ENCODE data around the gene PARD3.
"Not testable (repeated sequence)": the region's sequence is repeated elsewhere in the genome, so short reads cannot be mapped to it uniquely, and the experiment has no call there.

The PARD3 gene

GRCh38 chr10:34644815-34645214 lies 170.3 kb downstream of the PARD3 start:
- H3K4me1 Mint-ChIP-seq, H3K9me3 Mint-ChIP-seq, H3K27ac Mint-ChIP-seq, H3K27me3 Mint-ChIP-seq, H3K36me3 Mint-ChIP-seq, H3K4me3 Mint-ChIP-seq: not testable (repeated sequence)

GRCh38 chr10:34644224-34644623 lies 170.9 kb downstream of the PARD3 start:
- Mint-ChIP-seq H3K27me3 (peaks cover 1% of the 10 kb centered on the region), H3K36me3 (no peaks in the 10 kb centered on the region), H3K4me3 (no peak overlapping the region), H3K9me3 (no peaks in the 10 kb centered on the region), H3K27ac (no peak overlapping the region), H3K4me1 (no peaks in the 10 kb centered on the region)

- Mint-ChIP-seq H3K4me3 (no peak overlapping the region), H3K4me1 (peaks cover 2% of the 10 kb centered on the region), H3K36me3 (no peaks in the 10 kb centered on the region), H3K27me3 (peaks cover 1% of the 10 kb centered on the region), H3K9me3 (no peaks in the 10 kb centered on the region), H3K27ac (no peak overlapping the region)
Measured at GRCh38 chr10:34643620-34644019, 171.5 kb downstream of the PARD3 start.

DNA sequence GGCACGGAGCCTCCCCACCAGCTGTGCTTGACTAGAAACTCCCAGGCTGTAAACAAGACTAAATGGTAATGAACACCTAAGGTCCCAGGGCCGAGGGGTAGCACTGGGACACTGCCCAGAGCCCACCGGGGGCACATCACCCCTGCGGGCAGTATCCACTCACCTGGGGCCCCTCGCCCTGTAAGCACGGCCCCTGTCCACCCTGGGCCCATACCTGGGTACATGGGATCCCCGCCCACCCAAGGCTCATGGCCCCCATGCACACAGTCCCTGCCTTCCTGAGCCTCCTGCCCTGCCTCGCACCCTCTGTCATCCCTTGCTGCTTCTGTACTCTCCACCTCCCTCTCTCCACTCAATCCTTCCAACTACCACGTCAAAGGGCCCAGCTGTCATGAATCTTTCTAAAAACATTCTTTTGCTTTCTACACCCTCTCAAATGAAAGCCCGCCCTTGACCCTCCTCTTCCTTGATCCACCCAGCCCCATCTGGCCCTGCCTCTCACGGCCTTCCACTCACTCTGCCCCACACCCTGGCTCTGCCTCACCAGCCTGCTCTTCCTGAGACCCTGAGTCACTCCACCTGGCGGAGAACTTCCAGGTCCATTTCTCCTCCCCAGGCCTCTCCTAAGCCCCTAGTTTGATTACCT lies 173.1 kb downstream of the PARD3 start:
- Mint-ChIP-seq H3K4me1 (peaks cover 13% of the 10 kb centered on the region), H3K27ac (no peak overlapping the region), H3K36me3 (no peaks in the 10 kb centered on the region), H3K9me3 (no peaks in the 10 kb centered on the region), H3K4me3 (no peak overlapping the region), H3K27me3 (peaks cover 1% of the 10 kb centered on the region)

DNA sequence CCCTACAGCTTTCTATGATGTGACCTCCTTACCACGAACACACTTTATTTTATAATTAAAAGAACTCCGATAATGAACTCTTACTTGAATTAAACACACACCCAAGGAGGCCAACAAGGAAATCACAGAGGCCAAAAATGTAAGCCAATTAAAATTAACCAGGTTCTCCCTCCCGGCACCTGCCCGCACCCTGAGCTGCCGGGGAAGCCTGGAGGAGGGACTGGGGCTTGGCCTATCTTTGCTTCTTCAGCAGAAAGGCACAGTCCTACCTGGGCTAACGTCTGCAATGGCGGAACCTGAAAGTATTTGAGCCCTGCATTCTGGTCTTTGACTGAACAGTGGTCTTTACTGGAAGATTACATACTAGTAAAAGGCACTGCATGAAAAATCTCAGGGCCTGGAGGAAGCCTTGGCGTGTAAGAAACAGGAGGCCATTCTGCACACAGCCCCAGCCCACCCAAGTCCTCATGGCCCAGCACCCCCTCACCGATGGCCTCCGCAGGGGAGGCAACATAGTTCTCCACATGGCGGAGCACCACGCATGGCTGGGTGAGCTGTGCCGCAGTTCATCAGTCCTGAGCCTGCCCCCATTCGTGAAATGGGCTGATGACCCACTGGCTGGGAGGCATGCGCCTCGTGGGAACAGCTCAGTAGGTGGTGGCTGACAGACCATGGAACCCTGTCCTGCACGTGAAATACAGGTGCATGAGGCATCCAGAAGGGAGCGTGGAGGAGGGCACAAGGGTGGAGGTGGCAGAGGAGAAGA lies 173.8 kb downstream of the PARD3 start:
- H3K27me3 Mint-ChIP-seq = peaks cover 1% of the 10 kb centered on the region
- peaks cover 16% of the 10 kb centered on the region for H3K4me1 Mint-ChIP-seq
- H3K9me3 Mint-ChIP-seq = no peaks in the 10 kb centered on the region
- H3K4me3 Mint-ChIP-seq = no peak overlapping the region
- no peaks in the 10 kb centered on the region for H3K36me3 Mint-ChIP-seq
- H3K27ac Mint-ChIP-seq = no peak overlapping the region

GRCh38 chr10:34638406-34639054 lies 176.6 kb downstream of the PARD3 start:
- Mint-ChIP-seq H3K27me3 (peaks cover 1% of the 10 kb centered on the region), H3K4me3 (no peak overlapping the region), H3K27ac (no peak overlapping the region), H3K4me1 (peaks cover 16% of the 10 kb centered on the region), H3K36me3 (no peaks in the 10 kb centered on the region), H3K9me3 (no peaks in the 10 kb centered on the region)

- Mint-ChIP-seq H3K27ac (no peak overlapping the region), H3K9me3 (no peaks in the 10 kb centered on the region), H3K4me1 (peaks cover 16% of the 10 kb centered on the region), H3K36me3 (no peaks in the 10 kb centered on the region), H3K27me3 (peaks cover 1% of the 10 kb centered on the region), H3K4me3 (no peak overlapping the region)
Measured at GRCh38 chr10:34637418-34637911, 177.6 kb downstream of the PARD3 start.

DNA sequence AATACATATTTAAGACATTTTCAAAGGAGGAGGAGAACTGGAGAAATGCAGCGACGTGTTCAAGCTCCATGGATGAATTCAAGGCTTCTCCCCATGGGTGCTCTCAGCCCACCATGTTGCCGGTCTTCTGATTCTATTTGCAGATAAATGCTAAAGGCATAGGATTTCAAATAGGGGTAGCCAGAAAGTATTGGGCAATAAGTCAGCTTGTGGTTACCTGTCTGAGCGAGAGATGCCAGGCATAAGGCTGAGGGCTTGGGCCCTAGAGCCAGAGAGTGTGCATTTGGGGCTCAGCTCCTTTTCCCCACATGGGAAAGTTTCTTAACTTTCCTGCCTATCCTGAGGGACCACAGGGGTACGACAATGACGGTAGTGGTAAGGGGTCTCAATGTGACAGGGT lies 180.0 kb downstream of the PARD3 start:
- Mint-ChIP-seq H3K36me3 (no peaks in the 10 kb centered on the region), H3K9me3 (no peaks in the 10 kb centered on the region), H3K27me3 (peaks cover 1% of the 10 kb centered on the region), H3K4me1 (peaks cover 16% of the 10 kb centered on the region), H3K4me3 (no peak overlapping the region), H3K27ac (no peak overlapping the region)

DNA sequence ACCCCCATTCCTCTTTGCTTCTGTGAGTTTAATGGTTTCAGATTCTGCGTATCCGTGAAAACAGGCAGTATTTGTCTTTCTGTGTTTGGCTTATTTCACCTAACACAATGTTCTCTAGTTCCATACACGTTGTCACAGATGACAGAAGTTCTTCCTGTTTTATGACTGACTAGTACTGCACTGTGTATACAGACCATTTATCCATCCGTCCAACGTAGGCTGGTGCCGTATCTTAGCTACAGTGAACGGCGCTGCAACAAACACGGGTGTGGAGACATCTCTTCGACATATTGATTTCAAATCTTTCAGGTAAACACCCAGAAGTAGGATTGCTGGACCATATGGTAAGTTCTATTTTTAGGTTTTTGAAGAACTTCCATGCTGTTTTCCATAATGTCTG lies 181.7 kb downstream of the PARD3 start:
- Mint-ChIP-seq H3K4me1 (peaks cover 12% of the 10 kb centered on the region), H3K27me3 (no peaks in the 10 kb centered on the region), H3K4me3 (no peak overlapping the region), H3K27ac (no peak overlapping the region), H3K36me3 (no peaks in the 10 kb centered on the region), H3K9me3 (no peaks in the 10 kb centered on the region)

GRCh38 chr10:34629084-34629483 lies 186.0 kb downstream of the PARD3 start:
- no peak overlapping the region for H3K4me3 Mint-ChIP-seq
- no peaks in the 10 kb centered on the region for H3K4me1 Mint-ChIP-seq
- H3K27ac Mint-ChIP-seq = no peak overlapping the region
- no peaks in the 10 kb centered on the region for H3K27me3 Mint-ChIP-seq
- no peaks in the 10 kb centered on the region for H3K9me3 Mint-ChIP-seq
- H3K36me3 Mint-ChIP-seq = no peaks in the 10 kb centered on the region

- no peaks in the 10 kb centered on the region for H3K27me3 Mint-ChIP-seq
- H3K4me1 Mint-ChIP-seq = no peaks in the 10 kb centered on the region
- H3K36me3 Mint-ChIP-seq = no peaks in the 10 kb centered on the region
- H3K27ac Mint-ChIP-seq = no peak overlapping the region
- no peaks in the 10 kb centered on the region for H3K9me3 Mint-ChIP-seq
- H3K4me3 Mint-ChIP-seq = no peak overlapping the region
Measured at GRCh38 chr10:34628174-34628796, 186.8 kb downstream of the PARD3 start.

DNA sequence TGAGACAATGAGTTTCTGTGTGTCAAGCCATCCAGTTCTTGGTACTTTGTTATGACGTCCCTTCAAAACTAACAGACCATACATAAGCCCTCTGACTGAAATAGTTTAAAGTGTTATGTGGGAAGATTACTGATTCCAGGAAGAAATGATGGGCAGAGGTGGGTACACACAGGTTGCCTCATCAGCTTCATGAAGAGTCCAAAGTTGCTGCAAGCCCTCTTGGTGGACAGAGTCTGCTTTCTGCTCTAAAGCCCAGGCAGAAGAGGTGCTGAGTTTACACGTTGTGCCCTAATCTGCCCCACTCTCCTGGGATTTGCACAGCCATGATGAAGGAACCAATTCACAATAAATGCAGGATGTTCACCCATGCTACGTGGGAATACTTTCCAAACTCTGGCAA lies 187.4 kb downstream of the PARD3 start:
- Mint-ChIP-seq H3K9me3 (no peaks in the 10 kb centered on the region), H3K4me3 (no peak overlapping the region), H3K36me3 (no peaks in the 10 kb centered on the region), H3K27me3 (no peaks in the 10 kb centered on the region), H3K4me1 (no peaks in the 10 kb centered on the region), H3K27ac (no peak overlapping the region)

DNA sequence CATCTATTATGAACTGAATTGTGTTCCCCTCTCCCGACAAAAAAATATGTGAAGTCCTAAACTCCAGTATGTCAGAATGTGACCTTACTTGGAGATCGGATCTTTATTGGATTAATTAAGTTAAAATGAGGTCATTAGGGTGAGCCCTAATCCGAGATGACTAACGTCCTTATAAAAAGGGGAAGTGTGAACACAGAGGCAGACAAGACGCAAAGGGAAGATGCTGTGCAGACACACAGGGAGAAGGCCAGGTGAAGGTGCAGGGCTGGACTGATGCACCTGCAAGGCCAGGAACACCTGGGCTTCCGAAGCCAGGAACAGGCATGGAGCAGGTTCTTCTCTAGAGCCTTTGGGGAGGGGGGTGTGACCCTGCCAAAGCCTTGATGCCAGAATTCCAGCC lies 187.8 kb downstream of the PARD3 start:
- H3K36me3 Mint-ChIP-seq = no peaks in the 10 kb centered on the region
- H3K4me1 Mint-ChIP-seq = no peaks in the 10 kb centered on the region
- H3K4me3 Mint-ChIP-seq = no peak overlapping the region
- H3K27ac Mint-ChIP-seq = no peak overlapping the region
- H3K27me3 Mint-ChIP-seq = no peaks in the 10 kb centered on the region
- H3K9me3 Mint-ChIP-seq = no peaks in the 10 kb centered on the region

GRCh38 chr10:34626158-34626880 lies 188.8 kb downstream of the PARD3 start:
- Mint-ChIP-seq H3K4me1 (no peaks in the 10 kb centered on the region), H3K36me3 (no peaks in the 10 kb centered on the region)

More at GRCh38 chr10:34626158-34626880, 188.8 kb downstream of the PARD3 start:
- H3K27me3 Mint-ChIP-seq = no peaks in the 10 kb centered on the region
- H3K9me3 Mint-ChIP-seq = no peaks in the 10 kb centered on the region
- no peak overlapping the region for H3K4me3 Mint-ChIP-seq
- H3K27ac Mint-ChIP-seq = no peak overlapping the region
